ENCODE data around the gene DHPS. TPM values are rescaled to one million over a fixed set of nuclear protein-coding genes. Genes with fewer than 3 reads are reported as not detected.
A peak's percentile ranks its signal among the peaks of the same experiment; 100 is the strongest.

Gene DHPS
- total RNA-seq, 1 donor from 2014 or later, result 78.3 TPM

DNA sequence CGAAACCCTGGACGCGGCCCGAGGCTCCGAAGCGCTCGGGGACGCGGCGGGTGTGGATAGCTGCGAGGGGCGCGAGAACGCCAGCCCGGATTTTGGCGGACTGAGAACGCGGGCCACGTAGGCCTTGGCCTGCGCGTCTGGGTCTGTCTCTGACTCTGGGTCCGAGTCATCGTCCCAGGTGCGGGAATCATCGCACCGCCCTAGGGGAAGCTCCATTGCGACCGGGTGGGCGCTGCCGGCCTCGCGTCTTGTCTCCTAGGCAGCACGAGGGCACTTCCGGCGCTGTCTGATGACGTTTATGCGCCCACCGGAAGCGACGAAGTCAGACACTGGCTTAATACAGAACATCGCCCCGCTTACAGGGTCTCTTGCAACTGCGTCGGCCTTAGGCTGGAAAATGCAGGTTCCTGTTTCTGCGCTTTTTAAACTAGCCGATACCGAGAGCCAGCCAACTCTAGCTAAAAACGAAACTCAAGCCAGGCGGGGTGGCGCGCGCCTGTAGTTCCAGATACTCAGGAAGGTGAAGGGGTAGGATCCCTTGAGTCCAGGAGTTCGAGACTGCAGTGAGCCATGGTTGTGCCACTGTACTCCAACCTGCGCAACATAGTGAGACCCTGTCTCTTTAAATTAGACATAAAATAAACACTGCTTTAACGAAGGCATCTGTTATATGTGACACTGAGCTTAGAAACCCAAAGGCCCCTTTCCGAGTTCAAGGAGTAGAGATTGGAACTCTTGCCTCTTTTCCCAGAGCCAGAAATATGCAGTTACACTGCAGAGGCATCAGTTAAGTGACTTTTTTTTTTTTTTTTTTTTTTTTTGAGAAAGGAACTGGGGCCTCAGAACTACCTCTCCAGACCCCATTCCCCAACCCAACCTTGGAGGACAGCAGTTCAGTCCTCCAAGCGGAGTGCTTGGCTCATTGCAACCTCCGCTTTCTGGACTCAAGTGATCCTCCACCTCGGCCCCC, 15.0 kb upstream of the DHPS start, which contains the start of gene FBXW9:
Gene FBXW9 (minus strand): TSS at position 266 of the 970 bp plus-strand sequence. CDS start 50 bp downstream, at position 216.
- DNase-seq (ENCODE audit: low spot score), result peak; percentile 96
- H3K4me2 ChIP-seq, result peak within 1 kb of the TSS; percentile 84
- H3K4me3 ChIP-seq, result peak within 1 kb of the TSS; percentile 82
- H4K20me1 ChIP-seq (ENCODE audit: low read depth), result no peaks in the 10 kb centered on the region
- Mint-ChIP-seq H3K27ac (peak within 1 kb of the TSS; percentile 94), H3K36me3 (peaks cover 4% of the 10 kb centered on the region), H3K4me3 (peak within 1 kb of the TSS; percentile 94), H3K27me3 (ENCODE audit: insufficient read depth, low read depth) (peaks cover 2% of the 10 kb centered on the region), H3K4me1 (peaks cover 7% of the 10 kb centered on the region), H3K9me3 (no peaks in the 10 kb centered on the region)
- H3K27me3 ChIP-seq, result no peaks in the 10 kb centered on the region
- peaks cover 41% of the 10 kb centered on the region for H3F3A ChIP-seq (ENCODE audit: low read depth)
- no peaks in the 10 kb centered on the region for H3K9me3 ChIP-seq (ENCODE audit: low read depth)
- no peaks in the 10 kb centered on the region for H3K36me3 ChIP-seq
- TF ChIP-seq, protein P1, sequence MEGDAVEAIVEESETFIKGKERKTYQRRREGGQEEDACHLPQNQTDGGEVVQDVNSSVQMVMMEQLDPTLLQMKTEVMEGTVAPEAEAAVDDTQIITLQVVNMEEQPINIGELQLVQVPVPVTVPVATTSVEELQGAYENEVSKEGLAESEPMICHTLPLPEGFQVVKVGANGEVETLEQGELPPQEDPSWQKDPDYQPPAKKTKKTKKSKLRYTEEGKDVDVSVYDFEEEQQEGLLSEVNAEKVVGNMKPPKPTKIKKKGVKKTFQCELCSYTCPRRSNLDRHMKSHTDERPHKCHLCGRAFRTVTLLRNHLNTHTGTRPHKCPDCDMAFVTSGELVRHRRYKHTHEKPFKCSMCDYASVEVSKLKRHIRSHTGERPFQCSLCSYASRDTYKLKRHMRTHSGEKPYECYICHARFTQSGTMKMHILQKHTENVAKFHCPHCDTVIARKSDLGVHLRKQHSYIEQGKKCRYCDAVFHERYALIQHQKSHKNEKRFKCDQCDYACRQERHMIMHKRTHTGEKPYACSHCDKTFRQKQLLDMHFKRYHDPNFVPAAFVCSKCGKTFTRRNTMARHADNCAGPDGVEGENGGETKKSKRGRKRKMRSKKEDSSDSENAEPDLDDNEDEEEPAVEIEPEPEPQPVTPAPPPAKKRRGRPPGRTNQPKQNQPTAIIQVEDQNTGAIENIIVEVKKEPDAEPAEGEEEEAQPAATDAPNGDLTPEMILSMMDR (IDR thresholded peaks at IDR 0.05), result no peak
- no peak for TF ChIP-seq EZH2 (IDR thresholded peaks at IDR 0.05)
- no peaks in the 10 kb centered on the region for H3K79me2 ChIP-seq (ENCODE audit: low read depth)
- peak within 1 kb of the TSS; percentile 84 for H2AFZ ChIP-seq (replicated peaks)
- H3K9ac ChIP-seq, result peak within 1 kb of the TSS; percentile 75
- peaks cover 7% of the 10 kb centered on the region for H3K4me1 ChIP-seq
- H3K27ac ChIP-seq, result peak within 1 kb of the TSS; percentile 83

DNA sequence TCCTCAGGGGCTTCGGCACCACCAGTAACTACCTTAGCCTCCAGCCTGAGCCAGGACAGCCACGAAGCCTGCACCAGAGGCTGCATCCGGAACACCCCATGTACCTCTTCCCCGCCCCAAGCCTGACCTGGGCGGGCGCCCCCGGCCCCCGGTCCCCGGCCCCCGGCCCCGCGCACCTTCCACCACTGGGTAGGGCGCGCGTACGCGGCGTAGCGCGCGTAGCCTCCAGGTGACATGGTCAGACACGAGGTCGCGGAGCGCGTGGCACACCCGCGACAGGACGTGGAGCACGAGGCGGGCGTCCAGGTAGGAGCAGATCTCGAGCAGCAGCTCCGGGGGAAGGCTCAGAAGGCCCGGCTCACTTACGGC, 14.3 kb upstream of the DHPS start:
- H3K9ac ChIP-seq, result peak overlapping the region; percentile 64
- peak overlapping the region; percentile 58 for H2AFZ ChIP-seq (replicated peaks)
- H3K4me3 ChIP-seq, result peak overlapping the region; percentile 82
- no peaks in the 10 kb centered on the region for H3K36me3 ChIP-seq
- Mint-ChIP-seq H3K36me3 (peaks cover 4% of the 10 kb centered on the region), H3K27me3 (ENCODE audit: insufficient read depth, low read depth) (peaks cover 2% of the 10 kb centered on the region), H3K9me3 (no peaks in the 10 kb centered on the region), H3K4me3 (peak overlapping the region; percentile 94), H3K27ac (no peak overlapping the region), H3K4me1 (peaks cover 7% of the 10 kb centered on the region)
- no peak overlapping the region for H3K27ac ChIP-seq
- H3K27me3 ChIP-seq, result no peaks in the 10 kb centered on the region
- no peaks in the 10 kb centered on the region for H4K20me1 ChIP-seq (ENCODE audit: low read depth)
- no peaks in the 10 kb centered on the region for H3K79me2 ChIP-seq (ENCODE audit: low read depth)
- H3K4me2 ChIP-seq, result peak overlapping the region; percentile 84
- DNase-seq (ENCODE audit: low spot score), result no peak
- TF ChIP-seq, protein P1 (IDR thresholded peaks at IDR 0.05), result no peak
- TF ChIP-seq EZH2 (IDR thresholded peaks at IDR 0.05), result no peak
- TF ChIP-seq EZH2phosphoT487 (IDR thresholded peaks at IDR 0.05), result no peak
- H3K4me1 ChIP-seq, result peaks cover 7% of the 10 kb centered on the region
- peaks cover 36% of the 10 kb centered on the region for H3F3A ChIP-seq (ENCODE audit: low read depth)
- no peaks in the 10 kb centered on the region for H3K9me3 ChIP-seq (ENCODE audit: low read depth)

DNA sequence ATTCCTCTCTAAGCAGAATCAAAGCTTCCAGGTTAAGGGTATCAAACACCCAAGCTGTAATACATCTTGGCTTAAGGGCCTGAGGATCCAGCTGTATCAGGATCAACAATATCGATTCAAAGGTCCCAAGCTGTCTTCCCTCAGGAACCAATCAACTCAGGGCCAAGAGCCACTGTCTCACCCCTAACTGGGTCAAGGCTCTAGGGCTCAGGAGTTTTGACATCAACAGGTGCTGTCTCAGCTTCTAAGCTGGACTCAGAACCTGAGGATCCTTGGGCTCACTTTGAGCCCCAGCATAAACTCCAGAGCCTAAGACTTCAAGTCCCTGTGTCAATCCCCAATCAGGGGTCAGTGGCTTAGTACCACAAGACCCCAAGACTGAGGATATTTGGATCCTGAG, 13.8 kb upstream of the DHPS start:
- TF ChIP-seq, protein P1 (IDR thresholded peaks at IDR 0.05), result no peak
- TF ChIP-seq EZH2phosphoT487 (IDR thresholded peaks at IDR 0.05) (no peak), EZH2 (IDR thresholded peaks at IDR 0.05) (no peak)

More for the DNA sequence above, 13.8 kb upstream of the DHPS start:
- H3K9me3 ChIP-seq (ENCODE audit: low read depth), result no peaks in the 10 kb centered on the region
- no peak overlapping the region for H3K27ac Mint-ChIP-seq
- no peaks in the 10 kb centered on the region for H3K36me3 ChIP-seq
- peaks cover 7% of the 10 kb centered on the region for H3K4me1 Mint-ChIP-seq
- no peaks in the 10 kb centered on the region for H3K27me3 ChIP-seq
- DNase-seq (ENCODE audit: low spot score), result no peak
- peaks cover 4% of the 10 kb centered on the region for H3K36me3 Mint-ChIP-seq
- H3K4me2 ChIP-seq, result peak overlapping the region; percentile 84
- H4K20me1 ChIP-seq (ENCODE audit: low read depth), result no peaks in the 10 kb centered on the region
- peak overlapping the region; percentile 87 for H3K4me3 Mint-ChIP-seq
- H3K27ac ChIP-seq, result no peak overlapping the region
- no peaks in the 10 kb centered on the region for H3K79me2 ChIP-seq (ENCODE audit: low read depth)
- peaks cover 32% of the 10 kb centered on the region for H3F3A ChIP-seq (ENCODE audit: low read depth)
- H3K4me1 ChIP-seq, result peaks cover 7% of the 10 kb centered on the region
- H3K4me3 ChIP-seq, result peak overlapping the region; percentile 82
- peak overlapping the region; percentile 64 for H3K9ac ChIP-seq
- H3K27me3 Mint-ChIP-seq (ENCODE audit: insufficient read depth, low read depth), result peaks cover 2% of the 10 kb centered on the region
- H3K9me3 Mint-ChIP-seq, result no peaks in the 10 kb centered on the region
- no peak overlapping the region for H2AFZ ChIP-seq (replicated peaks)
